NCI-H1048 (cell line): ENCODE measurements around the gene DOK5.

Source experiments
- DNase-seq: peaks from one replicate; lab custom pipeline; 2025; lab: John Stamatoyannopoulos, UW

Gene DOK5

DNA sequence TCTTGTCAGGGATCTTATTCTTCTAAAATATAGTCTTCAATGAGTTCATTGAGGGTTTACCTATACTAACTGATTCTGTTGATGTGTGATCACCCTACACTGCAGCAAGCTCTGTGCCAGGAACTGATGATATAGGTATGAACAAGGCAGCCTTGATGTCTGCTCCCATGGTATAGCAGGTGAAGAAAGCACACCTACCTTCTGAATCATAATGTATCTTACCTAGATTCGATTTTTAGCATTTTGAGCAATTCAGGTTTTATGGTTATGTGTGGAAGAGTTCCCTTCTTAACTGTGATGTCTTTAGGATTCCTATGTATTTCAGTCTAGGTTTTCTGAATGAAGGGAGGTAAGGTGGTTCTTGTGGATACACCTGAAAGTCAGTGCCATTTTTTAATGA is 223.0 kb downstream of the DOK5 start:
- DNase-seq = no peak
